ENCODE results near the gene PGBD1. TPM values are rescaled to one million over a fixed set of nuclear protein-coding genes. Genes with fewer than 3 reads are reported as not detected.

Gene PGBD1
- total and polyA plus RNA-seq, 2 of the 8 experiments (the other 6 are each of a cell fraction or from before 2014, with no cell fraction given) = 2.5 to 9.2 TPM

- no peak overlapping the region for H2AK5ac ChIP-seq (ENCODE audit: low read depth, low read length)
- H3K9ac ChIP-seq (replicated peaks in 1 of 4; ENCODE audit: extremely low read depth in 1 of 4, low read depth in 3 of 4, low read length in 3 of 4) = no peak overlapping the region
- no peak overlapping the region for H3K4me3 ChIP-seq (ENCODE audit: extremely low read depth in 1 of 4, insufficient read depth in 2 of 4, low read depth in 3 of 4, low read length in 4 of 4)
- H3K23ac ChIP-seq (ENCODE audit: insufficient read length) = no peak overlapping the region
- no peak overlapping the region for H4K91ac ChIP-seq (replicated peaks; ENCODE audit: insufficient read length, low read length)
- H2BK120ac ChIP-seq (replicated peaks; ENCODE audit: low read depth, low read length) = no peak overlapping the region
- H3K14ac ChIP-seq (ENCODE audit: insufficient read length) = no peak overlapping the region
- no peaks in the 10 kb centered on the region for H3K79me1 ChIP-seq (ENCODE audit: low read depth, low read length)
- no peak overlapping the region for H2BK20ac ChIP-seq (ENCODE audit: low read length)
- peaks cover 0 to 7% (median 4%) of the 10 kb centered on the region in 4 experiments; a peak in 3 of 8 replicates for H3K36me3 ChIP-seq (ENCODE audit: control insufficient read depth in 2 of 4, insufficient read depth in 4 of 4, low read length in 3 of 4)
- POLR2A ChIA-PET (ENCODE audit: partially characterized antibody) = interaction anchor here (0.5 to 3.1 kb wide), 3 partner anchors 32 to 422 kb away, joined by 3 to 12 read pairs (median 4); partner anchors contain the start of genes ZSCAN26 and ZSCAN31
- WGBS, 2 experiments (ENCODE audit: extremely low coverage in 1 of 2, insufficient coverage in 1 of 2, insufficient read length in 1 of 2, insufficient replicate concordance in 2 of 2, low coverage in 1 of 2, low lambda C conversion rate in 2 of 2, missing lambda C conversion rate in 1 of 2) = 93% methylated on average over 3 of the region's 3 CpGs; no CpG with 5 or more reads in 1 of the 2 experiments
- no peak overlapping the region for H2BK12ac ChIP-seq (ENCODE audit: low read depth, low read length)
- no peak overlapping the region for H3K27ac ChIP-seq (ENCODE audit: low read depth, low read length)
- H3K18ac ChIP-seq (ENCODE audit: extremely low read depth, low read length) = no peak overlapping the region
- H3K9me3 ChIP-seq (ENCODE audit: insufficient read depth in 2 of 2, low read depth in 1 of 2, low read length in 1 of 2) = no peaks in the 10 kb centered on the region
- H3K56ac ChIP-seq (replicated peaks; ENCODE audit: insufficient read length, low read depth, low read length) = no peak overlapping the region
- peaks cover 2% of the 10 kb centered on the region; the same call in 1 of the 2 replicates for H3K23me2 ChIP-seq (ENCODE audit: low read depth, low read length)
- no peaks in the 10 kb centered on the region for H3K79me2 ChIP-seq (ENCODE audit: control insufficient read depth in 1 of 2, insufficient read depth in 2 of 2, low read length in 2 of 2)
- no peak for FAIRE-seq
- H3K4me2 ChIP-seq (ENCODE audit: insufficient read depth in 1 of 2, low read depth in 2 of 2, low read length in 2 of 2) = no peak overlapping the region
- H2BK5ac ChIP-seq (ENCODE audit: low read depth, low read length) = no peak overlapping the region
- no peaks in the 10 kb centered on the region for H4K20me1 ChIP-seq (replicated peaks in 1 of 2; ENCODE audit: control insufficient read depth in 1 of 2, insufficient read depth in 2 of 2, low read length in 2 of 2)
- DNase-seq (ENCODE audit: low read depth in 1 of 2, low spot score in 2 of 2) = no peak
- no peak overlapping the region for H2AFZ ChIP-seq (ENCODE audit: low read length)
- no peak overlapping the region for H3K4ac ChIP-seq (replicated peaks; ENCODE audit: insufficient read length, low read depth, low read length)
- no peak overlapping the region for H2BK15ac ChIP-seq (ENCODE audit: low read length)
- H4K5ac ChIP-seq (ENCODE audit: insufficient read length, low read depth, low read length) = no peak overlapping the region
- H3K27me3 ChIP-seq (replicated peaks in 1 of 4; ENCODE audit: control insufficient read depth in 3 of 4, extremely low read depth in 1 of 4, insufficient read depth in 3 of 4, low read length in 3 of 4) = no peaks in the 10 kb centered on the region
- no peaks in the 10 kb centered on the region for H3K4me1 ChIP-seq (replicated peaks in 1 of 4; ENCODE audit: control insufficient read depth in 3 of 4, insufficient read depth in 4 of 4, low read length in 3 of 4)
- no peak for TF ChIP-seq SAP30 (IDR thresholded peaks at IDR 0.05; ENCODE audit: insufficient read depth, insufficient replicate concordance, low read length)
- TF ChIP-seq POU5F1 (IDR thresholded peaks at IDR 0.05; ENCODE audit: low read depth, low read length) = no peak
- TF ChIP-seq POLR2AphosphoS5 (IDR thresholded peaks at IDR 0.05; ENCODE audit: low read depth, low read length) = no peak
- no peak for TF ChIP-seq RXRA (IDR thresholded peaks at IDR 0.05; ENCODE audit: insufficient read depth, low read depth, low read length)
- TF ChIP-seq SUZ12 (IDR thresholded peaks at IDR 0.05; ENCODE audit: low read length) = no peak
- no peak for TF ChIP-seq SIN3A (conservative IDR thresholded peaks at IDR 0.05 in 1 of 2, IDR thresholded peaks at IDR 0.05 in 1 of 2; ENCODE audit: low read depth in 1 of 2, low read length in 2 of 2)
- TF ChIP-seq EGR1 (IDR thresholded peaks at IDR 0.05; ENCODE audit: borderline replicate concordance, low read depth, low read length) = no peak
- TF ChIP-seq BCL11A (IDR thresholded peaks at IDR 0.05; ENCODE audit: low read depth in 2 of 2, low read length in 2 of 2) = no peak
- TF ChIP-seq TBP (IDR thresholded peaks at IDR 0.05; ENCODE audit: low read depth, low read length) = no peak
- no peak for TF ChIP-seq TCF12 (IDR thresholded peaks at IDR 0.05; ENCODE audit: low read depth, low read length)
- no peak for TF ChIP-seq JUN (IDR thresholded peaks at IDR 0.05; ENCODE audit: low read depth, low read length)
- no peak for TF ChIP-seq BRCA1 (IDR thresholded peaks at IDR 0.05; ENCODE audit: low read depth, low read length)
- no peak for TF ChIP-seq BACH1 (IDR thresholded peaks at IDR 0.05; ENCODE audit: low read length)
- no peak for TF ChIP-seq TAF1 (IDR thresholded peaks at IDR 0.05; ENCODE audit: low read depth, low read length)
- TF ChIP-seq CHD1 (IDR thresholded peaks at IDR 0.05; ENCODE audit: low read depth, low read length) = no peak
- TF ChIP-seq FOSL1 (IDR thresholded peaks at IDR 0.05; ENCODE audit: insufficient read depth, low read depth, low read length) = no peak
- CTCF ChIA-PET (ENCODE audit: partially characterized antibody) = no interaction called here
- no peak overlapping the region for H4K8ac ChIP-seq (ENCODE audit: extremely low read depth, insufficient read depth, low read length)
Measured at GRCh38 chr6:28303570-28303969, 22.2 kb downstream of the PGBD1 start.

All from H1 (cell line).